ENCODE data around the gene IL17RE. TPM values are rescaled to one million over a fixed set of nuclear protein-coding genes. Genes with fewer than 3 reads are reported as not detected.

Gene IL17RE
- total RNA-seq, 3 donors from 2014 or later: 11.5 to 22.0 (median 11.7) TPM

DNA sequence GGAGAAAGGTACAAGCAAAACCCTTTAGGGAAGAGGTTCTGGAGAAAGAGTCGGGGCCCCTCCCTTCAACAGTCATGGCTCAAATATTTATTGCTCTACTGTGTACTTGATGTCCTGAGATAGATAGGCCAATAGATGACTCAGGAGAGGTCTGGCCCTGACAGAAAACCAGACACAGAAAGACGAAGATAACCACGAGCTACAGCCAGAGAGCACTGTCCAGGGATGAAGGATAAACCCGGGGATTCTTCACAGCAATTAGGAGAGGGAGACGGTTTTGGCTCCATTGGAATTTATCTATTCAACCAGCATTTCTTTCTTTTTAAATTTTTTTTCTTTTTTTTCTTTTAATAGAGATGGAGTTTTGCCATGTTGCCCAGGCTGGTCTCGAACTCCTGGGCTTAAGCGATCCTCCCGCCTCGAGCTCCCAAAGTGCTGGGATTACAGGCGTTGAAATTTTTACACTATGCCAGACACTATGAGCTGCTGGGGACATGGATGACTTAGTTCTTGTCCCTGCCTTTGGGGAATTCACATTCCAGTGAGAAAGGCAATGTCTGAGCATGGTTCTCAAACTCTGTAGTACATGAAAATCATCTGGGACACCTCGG lies 18.0 kb upstream of the IL17RE start:
- DNase-seq (ENCODE audit: low spot score in 2 of 2): no peak
- Histone ChIP-seq H3K27ac (no peak overlapping the region), H3K9me3 (no peaks in the 10 kb centered on the region), H3K27me3 (no peaks in the 10 kb centered on the region), H3K4me1 (no peaks in the 10 kb centered on the region), H3K36me3 (no peaks in the 10 kb centered on the region), H3K4me3 (no peak overlapping the region)
- intact Hi-C loops (cut with DNase I; ENCODE audit: low total_unique reads): no loop called here
- TF ChIP-seq POLR2A (IDR thresholded peaks at IDR 0.05): no peak
- TF ChIP-seq, protein P1, sequence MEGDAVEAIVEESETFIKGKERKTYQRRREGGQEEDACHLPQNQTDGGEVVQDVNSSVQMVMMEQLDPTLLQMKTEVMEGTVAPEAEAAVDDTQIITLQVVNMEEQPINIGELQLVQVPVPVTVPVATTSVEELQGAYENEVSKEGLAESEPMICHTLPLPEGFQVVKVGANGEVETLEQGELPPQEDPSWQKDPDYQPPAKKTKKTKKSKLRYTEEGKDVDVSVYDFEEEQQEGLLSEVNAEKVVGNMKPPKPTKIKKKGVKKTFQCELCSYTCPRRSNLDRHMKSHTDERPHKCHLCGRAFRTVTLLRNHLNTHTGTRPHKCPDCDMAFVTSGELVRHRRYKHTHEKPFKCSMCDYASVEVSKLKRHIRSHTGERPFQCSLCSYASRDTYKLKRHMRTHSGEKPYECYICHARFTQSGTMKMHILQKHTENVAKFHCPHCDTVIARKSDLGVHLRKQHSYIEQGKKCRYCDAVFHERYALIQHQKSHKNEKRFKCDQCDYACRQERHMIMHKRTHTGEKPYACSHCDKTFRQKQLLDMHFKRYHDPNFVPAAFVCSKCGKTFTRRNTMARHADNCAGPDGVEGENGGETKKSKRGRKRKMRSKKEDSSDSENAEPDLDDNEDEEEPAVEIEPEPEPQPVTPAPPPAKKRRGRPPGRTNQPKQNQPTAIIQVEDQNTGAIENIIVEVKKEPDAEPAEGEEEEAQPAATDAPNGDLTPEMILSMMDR (IDR thresholded peaks at IDR 0.05): no peak
- TF ChIP-seq POLR2AphosphoS5 (IDR thresholded peaks at IDR 0.05): no peak

DNA sequence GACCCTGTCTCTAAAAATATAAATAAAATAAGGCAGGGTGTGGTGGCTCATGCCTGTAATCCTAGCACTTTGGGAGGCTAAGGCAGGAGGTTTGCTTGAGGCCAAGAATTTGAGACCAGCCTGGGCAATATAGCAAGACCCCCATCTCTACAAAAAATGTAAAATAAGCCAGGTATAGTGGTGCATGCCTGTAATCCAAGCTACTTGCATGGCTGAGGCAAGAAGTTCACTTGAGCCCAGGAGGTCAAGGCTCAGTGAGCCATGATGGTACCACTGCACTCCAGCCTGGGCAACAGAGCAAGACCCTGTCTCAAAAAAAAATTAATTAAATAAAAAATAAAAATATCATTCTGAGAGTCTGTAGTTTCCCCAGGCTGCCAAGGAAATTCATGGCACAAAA lies 16.3 kb upstream of the IL17RE start:
- H3K4me3 ChIP-seq: no peak overlapping the region
- intact Hi-C loops (cut with DNase I; ENCODE audit: low total_unique reads): no loop called here

DNA sequence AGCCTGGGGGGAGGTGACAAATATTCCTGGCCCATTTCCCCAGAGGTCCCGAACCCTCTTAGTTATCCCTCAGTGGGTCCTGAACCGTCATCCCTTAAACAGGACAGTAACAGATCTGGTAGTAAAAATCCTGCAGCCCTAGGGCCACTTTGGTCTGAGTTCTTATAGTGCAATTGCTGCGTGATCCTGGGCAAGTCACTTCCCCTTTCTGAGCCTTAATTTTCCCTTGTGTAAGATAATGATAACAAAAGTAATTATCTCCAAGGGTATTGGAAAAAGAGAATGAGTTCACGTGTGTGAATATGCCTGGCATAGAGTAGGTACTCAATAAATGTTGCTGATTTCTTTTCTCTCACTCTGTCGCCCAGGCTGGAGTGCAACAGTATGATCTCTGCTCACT lies 15.2 kb upstream of the IL17RE start:
- Histone ChIP-seq H3K9me3 (no peaks in the 10 kb centered on the region), H3K27ac (no peak overlapping the region), H3K27me3 (no peaks in the 10 kb centered on the region), H3K4me3 (no peak overlapping the region), H3K4me1 (no peaks in the 10 kb centered on the region), H3K36me3 (no peaks in the 10 kb centered on the region)
- DNase-seq (ENCODE audit: low spot score in 2 of 2): no peak
- TF ChIP-seq POLR2AphosphoS5 (IDR thresholded peaks at IDR 0.05): no peak
- intact Hi-C loops (cut with DNase I; ENCODE audit: low total_unique reads): no loop called here

More for the DNA sequence above, 16.3 kb upstream of the IL17RE start:
- DNase-seq (ENCODE audit: low spot score in 2 of 2): no peak
- Histone ChIP-seq H3K27me3 (no peaks in the 10 kb centered on the region), H3K27ac (no peak overlapping the region), H3K9me3 (no peaks in the 10 kb centered on the region), H3K36me3 (no peaks in the 10 kb centered on the region), H3K4me1 (no peaks in the 10 kb centered on the region)
- no peak for TF ChIP-seq POLR2A (IDR thresholded peaks at IDR 0.05)
- TF ChIP-seq, protein P1 (IDR thresholded peaks at IDR 0.05): no peak
- no peak for TF ChIP-seq POLR2AphosphoS5 (IDR thresholded peaks at IDR 0.05)

DNA sequence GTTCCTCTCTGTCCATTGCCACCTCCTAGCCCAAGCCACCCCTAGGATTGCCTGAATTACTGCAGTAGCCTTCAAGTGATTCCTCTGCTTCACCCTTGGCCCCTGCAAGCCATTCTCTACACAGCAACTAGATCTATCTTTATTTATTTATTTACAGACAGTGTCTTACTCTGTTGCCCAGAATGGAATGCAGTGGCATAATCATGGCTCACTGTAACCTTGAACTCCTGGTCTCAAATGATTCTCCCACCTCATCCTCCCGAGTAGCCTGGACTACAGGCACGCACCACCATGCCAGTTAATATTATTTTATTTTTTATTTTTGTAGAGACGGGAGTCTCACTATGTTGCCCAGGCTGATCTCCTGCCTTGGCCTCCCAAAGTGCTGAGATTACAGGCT lies 14.1 kb upstream of the IL17RE start:
- H3K36me3 ChIP-seq: peaks cover 3% of the 10 kb centered on the region
- TF ChIP-seq POLR2A (IDR thresholded peaks at IDR 0.05) (no peak), POLR2AphosphoS5 (IDR thresholded peaks at IDR 0.05) (no peak)
- TF ChIP-seq, protein P1 (IDR thresholded peaks at IDR 0.05): no peak
- no peak for DNase-seq (ENCODE audit: low spot score in 2 of 2)
- intact Hi-C loops (cut with DNase I; ENCODE audit: low total_unique reads): no loop called here
- H3K9me3 ChIP-seq: no peaks in the 10 kb centered on the region
- H3K27ac ChIP-seq: no peak overlapping the region
- no peak overlapping the region for H3K4me3 ChIP-seq
- no peaks in the 10 kb centered on the region for H3K27me3 ChIP-seq
- H3K4me1 ChIP-seq: no peaks in the 10 kb centered on the region

DNA sequence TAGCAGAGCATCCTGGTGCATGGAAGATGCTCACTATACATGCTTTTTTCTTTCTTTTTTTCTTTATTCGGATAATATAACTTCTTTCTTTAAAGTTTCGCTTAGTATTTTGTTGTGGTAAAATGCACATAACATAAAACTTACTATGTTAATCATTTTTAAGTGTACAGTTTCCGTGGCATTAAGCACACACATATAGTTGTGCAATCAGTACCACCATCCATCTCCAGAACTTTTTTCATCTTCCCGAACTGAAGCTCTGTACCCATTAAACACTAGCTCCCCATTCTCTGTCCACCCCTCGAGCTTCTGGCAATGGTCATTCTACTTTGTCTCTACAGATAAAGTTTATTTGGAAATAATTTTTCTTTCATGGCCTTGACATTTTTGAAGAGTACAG lies 13.2 kb upstream of the IL17RE start:
- no peak overlapping the region for H3K4me3 ChIP-seq
- H3K27ac ChIP-seq: no peak overlapping the region
- intact Hi-C loops (cut with DNase I; ENCODE audit: low total_unique reads): no loop called here

More for the DNA sequence above, 13.2 kb upstream of the IL17RE start:
- no peak for DNase-seq (ENCODE audit: low spot score in 2 of 2)
- Histone ChIP-seq H3K9me3 (no peaks in the 10 kb centered on the region), H3K36me3 (peaks cover 5% of the 10 kb centered on the region), H3K27me3 (no peaks in the 10 kb centered on the region), H3K4me1 (no peaks in the 10 kb centered on the region)
- TF ChIP-seq POLR2AphosphoS5 (IDR thresholded peaks at IDR 0.05) (no peak), POLR2A (IDR thresholded peaks at IDR 0.05) (no peak)
- TF ChIP-seq, protein P1 (IDR thresholded peaks at IDR 0.05): no peak

Measured in breast epithelium (tissue), 4 donors.